Ascending aorta (tissue), 2 donors: ENCODE measurements around the gene TEX264. TPM values are rescaled to one million over a fixed set of nuclear protein-coding genes. Genes with fewer than 3 reads are reported as not detected.

Experiments
- DNase-seq, 2 donors: peaks; one replicate each; pipeline ENCODE4 v3.0.0-alpha.2; 2019; ENCODE audit warnings: low spot score in 2 of 2
- H3K27ac ChIP-seq, 2 donors: fragments of 200-600 bp; sonication (generic); one replicate each; pipeline ENCODE4 v1.5.1; 2016 to 2017; ENCODE audit warnings: mild to moderate bottlenecking in 1 of 2
- H3K27me3 ChIP-seq: fragments of 200-600 bp; sonication (generic); one replicate; pipeline ENCODE4 v1.5.1; 2017
- H3K36me3 ChIP-seq, 2 donors: fragments of 200-600 bp; sonication (generic); one replicate each; pipeline ENCODE4 v1.5.1; 2016
- H3K4me1 ChIP-seq, 2 donors: fragments of 200-600 bp; sonication (generic); one replicate each; pipeline ENCODE4 v1.5.1; 2016 to 2017; ENCODE audit warnings: mild to moderate bottlenecking in 1 of 2
- H3K4me3 ChIP-seq, 2 donors: fragments of 200-600 bp; sonication (generic); one replicate each; pipeline ENCODE4 v1.5.1; 2016 to 2017; ENCODE audit warnings: mild to moderate bottlenecking in 1 of 2
- H3K9me3 ChIP-seq, 2 donors: fragments of 200-600 bp; sonication (generic); one replicate each; pipeline ENCODE4 v1.5.1; 2016
- CTCF ChIP-seq, 3 experiments: fragments of 200-600 bp in 2 of 3; fragments of 450-650 bp in 1 of 3; sonication (generic) in 2 of 3; IDR thresholded peaks; one replicate each; pipeline ENCODE4 v1.5.1; 2016 to 2019; ENCODE audit warnings: antibody characterized with exemption in 3 of 3, mild to moderate bottlenecking in 1 of 3, moderate library complexity in 1 of 3
- intact Hi-C: fragments of 100-400 bp; cut with DNase I; formaldehyde crosslinking; loops from one replicate; pipeline ENCODE4 v1.15.1; 2023
- total RNA-seq: library from RNA; depleted of rRNA; stranded (reverse); fragments of >200 nt; gene quantifications from one replicate; pipeline ENCODE4 v1.1.0, GENCODE V29; 2016

Gene TEX264
- total RNA-seq, 1 donor from 2014 or later = 69.1 TPM

GRCh38 chr3:51715231-51715976 lies 44.4 kb downstream of the TEX264 start:
- Histone ChIP-seq H3K27me3 (no peaks in the 10 kb centered on the region), H3K27ac (no peak overlapping the region), H3K4me3 (no peak overlapping the region), H3K36me3 (no peaks in the 10 kb centered on the region), H3K4me1 (no peaks in the 10 kb centered on the region), H3K9me3 (no peaks in the 10 kb centered on the region)
- intact Hi-C loops = no loop called here
- DNase-seq = peak in 1 of 2 donors; percentile 55
- TF ChIP-seq CTCF (IDR thresholded peaks at IDR 0.05) = no peak

- Histone ChIP-seq H3K4me3 (no peak overlapping the region), H3K36me3 (no peaks in the 10 kb centered on the region), H3K9me3 (no peaks in the 10 kb centered on the region), H3K27ac (no peak overlapping the region), H3K4me1 (no peaks in the 10 kb centered on the region), H3K27me3 (no peaks in the 10 kb centered on the region)
- no peak for DNase-seq
- intact Hi-C loops = no loop called here
- no peak for TF ChIP-seq CTCF (IDR thresholded peaks at IDR 0.05)
Measured at GRCh38 chr3:51715977-51716294, 44.9 kb downstream of the TEX264 start.

GRCh38 chr3:51716805-51717204 lies 45.8 kb downstream of the TEX264 start:
- H3K27me3 ChIP-seq = no peaks in the 10 kb centered on the region
- no peak overlapping the region for H3K27ac ChIP-seq
- DNase-seq = no peak
- H3K4me1 ChIP-seq = no peaks in the 10 kb centered on the region
- H3K9me3 ChIP-seq = no peaks in the 10 kb centered on the region
- no peaks in the 10 kb centered on the region for H3K36me3 ChIP-seq
- intact Hi-C loops = no loop called here
- H3K4me3 ChIP-seq = no peak overlapping the region
- TF ChIP-seq CTCF (IDR thresholded peaks at IDR 0.05) = no peak

GRCh38 chr3:51717446-51717845 lies 46.4 kb downstream of the TEX264 start:
- H3K36me3 ChIP-seq = no peaks in the 10 kb centered on the region
- H3K27ac ChIP-seq = no peak overlapping the region
- no peaks in the 10 kb centered on the region for H3K4me1 ChIP-seq
- H3K4me3 ChIP-seq = no peak overlapping the region
- intact Hi-C loops = no loop called here
- DNase-seq = no peak
- H3K27me3 ChIP-seq = no peaks in the 10 kb centered on the region
- TF ChIP-seq CTCF (IDR thresholded peaks at IDR 0.05) = no peak
- no peaks in the 10 kb centered on the region for H3K9me3 ChIP-seq

GRCh38 chr3:51717947-51718346 lies 46.9 kb downstream of the TEX264 start:
- intact Hi-C loops = no loop called here
- Histone ChIP-seq H3K27ac (no peak overlapping the region), H3K4me1 (no peaks in the 10 kb centered on the region), H3K4me3 (no peak overlapping the region), H3K9me3 (no peaks in the 10 kb centered on the region), H3K27me3 (no peaks in the 10 kb centered on the region), H3K36me3 (no peaks in the 10 kb centered on the region)
- DNase-seq = peak in 1 of 2 donors; percentile 49
- no peak for TF ChIP-seq CTCF (IDR thresholded peaks at IDR 0.05)
